GM21529 (cell line): Measurements from ENCODE around the gene TNS1.
"Not testable (repeated sequence)": the region's sequence is repeated elsewhere in the genome, so short reads cannot be mapped to it uniquely, and the experiment has no call there.

Source experiments
- ATAC-seq: cut with Tn5 transposase; IDR thresholded peaks from one replicate; pipeline ENCODE4 v1.9.1; 2021; ENCODE audit not compliant: unreplicated experiment

The TNS1 gene

DNA sequence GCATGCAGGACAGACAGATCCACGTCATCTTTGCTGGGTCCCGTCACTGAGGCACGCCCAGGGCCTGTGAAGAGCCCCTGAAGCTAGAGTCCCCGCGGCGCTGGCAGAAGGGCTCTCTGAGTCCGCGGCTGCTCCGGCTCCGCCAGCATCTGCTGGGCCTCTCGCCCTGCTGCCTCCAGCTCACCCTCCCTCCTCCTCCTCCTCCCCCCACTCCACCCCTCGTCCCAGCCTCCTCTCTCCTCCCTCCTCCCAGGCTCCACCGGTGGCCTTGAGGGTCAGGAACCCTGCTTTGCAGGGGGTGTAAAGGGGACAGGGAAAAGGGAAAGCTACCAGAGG lies at the start of gene TNS1:
TSS of gene TNS1 (minus strand) at position 151 of the 336 bp plus-strand sequence. CDS start at position 28, 123 bp downstream.
- no peak for ATAC-seq

- ATAC-seq, result no peak
These were observed 49.1 kb upstream of the TNS1 start for GRCh38 chr2:218051903-218052302.

DNA sequence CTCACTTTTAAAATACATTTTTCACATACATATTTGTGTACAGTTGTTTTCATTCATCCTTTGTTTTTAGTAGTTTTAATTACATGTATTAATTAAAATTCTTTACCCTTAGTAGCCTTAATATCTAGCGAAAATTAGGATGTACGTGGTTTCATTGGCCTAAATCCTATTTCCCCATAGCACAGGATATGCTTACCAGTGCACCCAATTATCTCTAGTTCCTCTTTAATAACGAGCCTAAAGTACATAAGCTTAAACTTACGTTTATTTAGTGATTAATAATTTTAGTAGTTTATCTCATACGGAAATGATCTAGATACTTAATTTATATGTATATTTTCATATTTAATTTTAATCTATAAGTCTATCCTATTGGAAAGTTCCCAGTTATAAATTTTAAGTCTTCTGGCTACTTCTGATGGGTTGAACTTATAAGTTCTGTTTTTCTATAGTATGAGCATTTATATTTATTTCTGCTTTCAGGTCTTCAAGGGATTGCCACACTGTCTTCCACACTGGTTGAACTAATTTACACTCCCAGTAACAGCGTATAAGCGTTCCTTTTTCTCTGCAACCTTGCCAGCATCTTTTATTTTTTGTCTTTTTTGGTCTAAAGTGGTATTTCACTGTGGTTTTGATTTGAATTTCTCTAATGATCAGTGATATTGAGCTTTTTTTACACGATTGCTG lies 44.9 kb upstream of the TNS1 start:
- ATAC-seq, result no peak

- ATAC-seq, result peak; percentile 91
These were observed 43.4 kb upstream of the TNS1 start for GRCh38 chr2:218046238-218046637.

GRCh38 chr2:218044599-218044998 lies 41.8 kb upstream of the TNS1 start:
- ATAC-seq, result not testable (repeated sequence)

GRCh38 chr2:218043701-218044109 lies 40.9 kb upstream of the TNS1 start:
- ATAC-seq, result no peak

GRCh38 chr2:218043100-218043499 lies 40.3 kb upstream of the TNS1 start:
- ATAC-seq, result no peak

- ATAC-seq, result no peak
These were observed 38.7 kb upstream of the TNS1 start for GRCh38 chr2:218041302-218042168.

- ATAC-seq, result no peak
These were observed 38.1 kb upstream of the TNS1 start for GRCh38 chr2:218040883-218041282.

DNA sequence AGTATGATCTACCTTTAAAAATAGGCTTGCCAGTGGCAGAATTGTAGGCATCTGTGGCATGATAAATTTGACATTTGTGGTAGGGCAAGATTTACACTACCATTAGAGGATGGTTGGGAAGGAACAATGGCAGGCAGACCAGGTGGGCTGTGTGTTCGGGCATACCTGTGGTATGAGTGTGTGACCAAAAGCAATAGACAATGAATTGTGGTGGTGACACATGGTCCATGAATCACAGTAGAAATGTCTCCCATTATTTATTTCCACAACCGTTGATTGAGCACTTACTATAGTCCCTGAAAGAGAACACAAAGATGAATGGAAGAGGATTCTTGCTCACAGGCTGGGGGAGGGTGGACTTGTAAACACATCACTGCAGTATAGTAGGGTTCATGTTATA lies 36.4 kb upstream of the TNS1 start:
- no peak for ATAC-seq

DNA sequence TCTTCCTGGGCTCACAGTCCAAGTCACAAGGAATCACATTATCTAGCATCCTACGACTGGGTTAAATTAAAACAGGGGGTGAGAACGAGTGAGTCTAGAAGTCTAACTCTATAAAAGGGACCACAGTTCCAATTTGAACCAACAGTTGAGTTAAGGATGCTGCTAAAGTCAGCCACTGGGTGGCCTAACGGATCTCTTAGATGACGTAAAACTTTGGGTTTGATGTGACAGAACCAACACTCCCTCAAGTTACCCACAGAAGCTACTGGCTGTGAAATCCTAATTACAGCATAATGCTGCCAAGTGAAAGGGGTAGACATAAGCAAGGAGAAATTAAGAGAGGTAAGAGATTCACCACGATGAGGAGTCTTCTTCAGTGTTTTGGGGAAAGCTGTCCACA lies 33.6 kb upstream of the TNS1 start:
- no peak for ATAC-seq

DNA sequence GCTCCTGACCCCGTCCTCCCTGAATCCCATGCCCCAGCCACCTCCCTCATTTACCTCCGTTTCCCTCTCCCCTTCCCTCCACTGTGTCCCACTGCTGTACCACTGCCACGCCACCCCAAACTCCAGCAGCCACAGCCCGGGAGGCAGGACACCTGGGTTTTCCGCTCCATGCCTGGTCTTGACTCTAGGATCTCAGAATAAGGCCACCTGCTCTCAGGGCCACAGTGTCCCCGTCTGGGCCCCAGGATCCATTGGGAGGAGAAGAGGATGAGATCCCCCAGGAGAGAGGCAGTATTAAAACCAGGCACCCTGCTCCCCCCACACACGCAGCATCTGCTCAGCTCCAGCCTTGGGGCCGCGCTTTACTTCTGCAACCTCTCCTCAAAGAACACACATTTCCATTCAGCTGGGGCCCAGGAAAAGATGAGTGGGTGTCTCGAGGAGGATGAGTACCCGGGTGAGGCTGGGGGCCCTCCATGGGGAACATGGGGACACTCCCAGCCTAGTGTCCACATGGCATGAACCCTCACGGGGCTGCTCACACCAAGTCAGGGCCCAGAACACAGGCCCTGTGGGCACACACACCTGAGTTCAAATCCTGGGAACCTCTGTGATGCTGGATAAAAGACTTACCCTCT lies 32.8 kb upstream of the TNS1 start:
- no peak for ATAC-seq

DNA sequence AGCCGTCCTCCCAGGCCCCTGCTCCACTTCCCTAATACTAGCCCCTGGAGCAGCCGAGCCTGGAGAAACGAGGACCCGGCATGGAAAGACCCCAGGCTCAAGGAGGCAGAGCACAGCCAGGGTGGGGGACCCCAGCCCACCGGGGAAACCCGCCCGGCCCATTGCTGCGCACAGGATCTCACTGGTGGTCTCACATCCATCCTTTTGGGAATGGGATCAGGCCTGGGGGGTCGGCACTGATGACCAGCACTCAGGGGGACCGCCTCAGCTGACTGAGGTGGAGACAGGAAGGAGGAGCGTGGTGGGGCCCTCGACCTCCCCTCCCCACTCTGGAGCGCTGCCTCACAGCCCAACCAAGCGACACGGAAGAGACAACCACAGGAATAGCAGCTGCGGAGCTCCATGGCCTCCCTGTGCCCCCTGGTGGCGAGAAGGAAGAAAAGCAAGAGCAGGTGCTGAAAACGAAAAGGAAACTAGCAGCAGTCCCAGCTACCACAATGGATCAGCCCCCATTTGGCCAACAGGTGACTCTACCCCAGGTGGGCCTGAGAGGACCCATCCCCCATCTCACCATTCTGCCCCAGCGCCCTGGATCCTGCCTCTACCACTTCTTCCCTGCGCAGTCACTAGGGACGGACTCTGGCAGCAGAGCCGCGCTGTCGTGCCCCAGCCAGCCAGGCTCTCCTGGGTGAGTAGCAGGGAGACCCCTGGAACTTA lies 31.9 kb upstream of the TNS1 start:
- peak; percentile 85 for ATAC-seq

DNA sequence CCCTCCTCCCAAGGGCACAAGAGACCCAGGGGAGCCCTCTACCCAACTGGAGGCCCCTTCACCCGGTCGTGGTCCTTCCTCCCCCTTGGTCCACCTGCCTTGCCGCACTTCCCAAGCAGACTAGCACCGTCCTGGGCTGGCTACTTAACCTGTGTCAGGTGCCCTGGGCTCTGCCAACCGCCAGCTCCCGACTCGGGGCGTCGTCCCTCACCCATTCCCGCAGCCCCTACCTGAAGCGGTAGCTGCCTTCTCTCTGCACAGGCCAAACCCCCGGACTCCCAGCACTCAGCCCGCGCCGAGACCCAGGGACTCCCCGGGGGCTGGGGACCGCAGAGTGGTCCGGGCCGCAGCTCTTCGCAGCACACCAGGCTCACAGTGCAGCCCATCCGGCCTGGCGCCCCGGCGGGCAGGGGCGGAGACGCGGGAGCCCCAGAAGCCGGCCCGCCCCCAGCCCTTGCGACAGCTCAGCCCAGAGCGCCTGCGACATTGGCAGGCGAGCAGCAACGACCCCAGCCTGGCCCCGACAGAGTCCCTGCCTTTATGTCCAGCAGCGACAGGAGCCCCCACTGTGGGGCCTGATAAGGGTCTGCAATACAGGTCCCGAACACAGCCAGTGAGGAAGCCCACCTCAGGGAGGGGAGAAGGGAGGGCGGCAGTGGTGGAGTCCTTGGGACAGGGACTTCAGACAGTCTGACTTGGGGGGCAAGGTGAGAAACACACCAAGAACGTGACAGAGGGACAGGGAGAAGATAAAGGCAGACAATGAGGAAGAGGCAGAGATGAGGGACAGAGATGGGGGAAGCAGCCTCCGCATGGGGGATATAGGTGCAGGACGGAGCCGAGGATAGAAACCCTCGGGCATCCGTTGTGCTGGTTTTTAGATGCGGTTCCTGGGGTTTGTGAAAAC lies 31.0 kb upstream of the TNS1 start:
- ATAC-seq, result peak; percentile 3

GRCh38 chr2:218033208-218033589 lies 30.4 kb upstream of the TNS1 start:
- no peak for ATAC-seq

GRCh38 chr2:218032336-218033171 lies 29.8 kb upstream of the TNS1 start:
- no peak for ATAC-seq

- ATAC-seq, result no peak
These were observed 29.0 kb upstream of the TNS1 start for GRCh38 chr2:218031771-218032257.

GRCh38 chr2:218031261-218031660 lies 28.5 kb upstream of the TNS1 start:
- no peak for ATAC-seq
